ENCODE results near the gene ORMDL3.

The ORMDL3 gene

DNA sequence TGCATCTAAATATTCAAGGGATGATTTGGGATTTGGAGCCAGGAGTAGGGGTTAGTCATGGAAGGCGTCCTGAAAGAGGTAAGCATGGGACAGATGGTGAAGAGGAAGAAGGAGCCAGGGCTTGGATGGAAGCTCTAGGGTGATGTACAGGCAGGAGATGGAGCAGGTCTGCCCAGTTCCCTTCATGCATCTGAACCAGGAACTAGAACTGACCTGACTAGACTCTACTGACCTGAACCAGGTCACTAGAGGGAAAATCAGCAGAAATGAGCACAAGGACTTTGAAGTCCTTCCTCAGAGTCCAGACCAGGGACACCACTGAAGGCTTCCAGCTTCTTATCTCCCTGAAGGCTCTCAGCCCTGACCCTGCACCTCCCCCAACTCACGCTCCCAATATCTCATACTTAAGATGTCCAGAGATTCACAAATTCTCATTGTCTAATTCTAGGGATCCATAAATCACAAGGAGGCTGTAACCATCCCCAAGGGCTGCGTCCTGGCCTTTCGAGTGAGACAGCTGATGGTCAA is 43.7 kb upstream of the ORMDL3 start:
- TF ChIP-seq, protein P1, sequence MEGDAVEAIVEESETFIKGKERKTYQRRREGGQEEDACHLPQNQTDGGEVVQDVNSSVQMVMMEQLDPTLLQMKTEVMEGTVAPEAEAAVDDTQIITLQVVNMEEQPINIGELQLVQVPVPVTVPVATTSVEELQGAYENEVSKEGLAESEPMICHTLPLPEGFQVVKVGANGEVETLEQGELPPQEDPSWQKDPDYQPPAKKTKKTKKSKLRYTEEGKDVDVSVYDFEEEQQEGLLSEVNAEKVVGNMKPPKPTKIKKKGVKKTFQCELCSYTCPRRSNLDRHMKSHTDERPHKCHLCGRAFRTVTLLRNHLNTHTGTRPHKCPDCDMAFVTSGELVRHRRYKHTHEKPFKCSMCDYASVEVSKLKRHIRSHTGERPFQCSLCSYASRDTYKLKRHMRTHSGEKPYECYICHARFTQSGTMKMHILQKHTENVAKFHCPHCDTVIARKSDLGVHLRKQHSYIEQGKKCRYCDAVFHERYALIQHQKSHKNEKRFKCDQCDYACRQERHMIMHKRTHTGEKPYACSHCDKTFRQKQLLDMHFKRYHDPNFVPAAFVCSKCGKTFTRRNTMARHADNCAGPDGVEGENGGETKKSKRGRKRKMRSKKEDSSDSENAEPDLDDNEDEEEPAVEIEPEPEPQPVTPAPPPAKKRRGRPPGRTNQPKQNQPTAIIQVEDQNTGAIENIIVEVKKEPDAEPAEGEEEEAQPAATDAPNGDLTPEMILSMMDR (IDR thresholded peaks at IDR 0.05) = no peak
- no peaks in the 10 kb centered on the region for H3K9me3 ChIP-seq
- DNase-seq = no peak
- no peak overlapping the region for H3K27ac ChIP-seq
- H3K27me3 ChIP-seq = peaks cover 0 to 35% of the 10 kb centered on the region in 2 donors
- H3K4me1 ChIP-seq = no peaks in the 10 kb centered on the region
- intact Hi-C loops (cut with DNase I; ENCODE audit: low total_unique reads) = loop anchor here (10.0 kb wide), 1 partner anchor 216 kb away; no protein-coding TSS in a partner anchor
- H3K36me3 ChIP-seq = no peaks in the 10 kb centered on the region
- H3K4me3 ChIP-seq = no peak overlapping the region

DNA sequence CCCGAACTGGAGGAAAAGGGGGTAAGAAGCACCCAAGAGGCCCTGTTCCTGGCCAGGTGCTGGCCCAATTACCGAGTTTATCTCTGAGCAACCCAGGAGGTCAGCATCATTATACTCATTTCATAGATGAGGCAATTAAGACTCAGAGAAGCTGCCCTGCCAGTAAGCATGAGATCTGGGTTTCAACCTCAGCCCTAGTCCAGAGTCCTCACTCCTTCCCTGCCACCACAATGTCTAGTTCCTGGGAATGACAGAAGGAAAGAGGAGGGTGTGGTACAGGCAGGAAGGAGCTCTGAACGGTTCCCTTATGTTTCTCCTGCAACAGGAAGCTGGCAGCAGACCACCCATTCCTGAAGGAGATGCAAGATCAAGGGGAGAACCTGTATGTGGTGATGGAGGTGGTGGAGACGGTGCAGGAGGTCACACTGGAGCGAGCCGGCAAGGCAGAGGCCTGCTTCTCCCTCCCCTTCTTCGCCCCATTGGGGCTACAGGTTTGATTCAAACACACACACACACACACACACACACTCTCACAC is 42.8 kb upstream of the ORMDL3 start:
- peaks cover 0 to 35% of the 10 kb centered on the region in 2 donors for H3K27me3 ChIP-seq
- H3K4me1 ChIP-seq = no peaks in the 10 kb centered on the region
- H3K36me3 ChIP-seq = no peaks in the 10 kb centered on the region
- H3K4me3 ChIP-seq = no peak overlapping the region
- no peaks in the 10 kb centered on the region for H3K9me3 ChIP-seq
- no peak for DNase-seq
- intact Hi-C loops (cut with DNase I; ENCODE audit: low total_unique reads) = loop anchor here (10.0 kb wide), 1 partner anchor 215 kb away; no protein-coding TSS in a partner anchor
- TF ChIP-seq, protein P1 (IDR thresholded peaks at IDR 0.05) = no peak
- H3K27ac ChIP-seq = no peak overlapping the region

DNA sequence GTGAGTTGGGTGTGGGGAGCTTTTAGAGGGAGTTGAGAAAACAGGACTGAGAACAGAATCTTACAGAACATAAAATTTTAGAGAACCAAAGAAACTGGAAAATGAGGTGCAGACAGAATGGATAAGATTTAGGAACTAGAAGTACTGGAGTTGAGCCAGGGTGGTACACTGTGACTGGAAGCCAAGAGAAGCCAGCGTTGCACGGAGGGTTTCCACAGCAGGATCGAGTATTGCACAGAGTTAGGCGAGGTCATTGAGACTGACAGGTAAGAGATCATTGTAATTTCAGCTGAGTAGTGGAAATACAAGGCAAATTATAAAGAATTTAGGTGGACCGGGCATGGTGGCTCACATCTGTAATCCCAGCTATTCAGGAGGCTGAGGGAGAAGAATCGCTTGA is 42.0 kb upstream of the ORMDL3 start:
- H3K4me1 ChIP-seq = no peaks in the 10 kb centered on the region
- no peak overlapping the region for H3K27ac ChIP-seq
- intact Hi-C loops (cut with DNase I; ENCODE audit: low total_unique reads) = no loop called here
- H3K4me3 ChIP-seq = no peak overlapping the region
- no peaks in the 10 kb centered on the region for H3K9me3 ChIP-seq
- TF ChIP-seq, protein P1 (IDR thresholded peaks at IDR 0.05) = no peak
- no peaks in the 10 kb centered on the region for H3K36me3 ChIP-seq
- peaks cover 0 to 32% of the 10 kb centered on the region in 2 donors for H3K27me3 ChIP-seq
- DNase-seq = no peak

DNA sequence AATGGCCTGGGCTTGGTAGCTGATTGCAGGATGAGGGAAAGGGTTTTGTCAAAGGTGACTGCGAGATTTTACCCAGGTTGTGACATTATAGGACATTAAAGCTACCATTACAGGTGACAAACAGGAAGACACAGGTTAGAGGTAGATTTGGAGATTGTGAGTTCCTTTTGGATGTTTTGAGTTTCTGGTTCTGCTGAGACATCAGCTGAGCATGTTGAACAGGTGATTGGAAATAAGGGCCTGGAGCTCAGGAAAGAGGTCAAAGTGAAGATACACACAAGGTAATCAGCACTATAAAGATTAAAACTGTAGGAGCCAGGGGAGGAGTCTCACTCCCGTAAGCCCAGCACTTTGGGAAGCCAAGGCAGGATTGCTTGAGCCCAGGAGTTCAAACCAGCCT is 41.4 kb upstream of the ORMDL3 start:
- TF ChIP-seq, protein P1 (IDR thresholded peaks at IDR 0.05) = no peak
- no peaks in the 10 kb centered on the region for H3K4me1 ChIP-seq
- no peak overlapping the region for H3K4me3 ChIP-seq
- no peak for DNase-seq
- H3K36me3 ChIP-seq = no peaks in the 10 kb centered on the region
- intact Hi-C loops (cut with DNase I; ENCODE audit: low total_unique reads) = no loop called here
- H3K9me3 ChIP-seq = no peaks in the 10 kb centered on the region
- H3K27me3 ChIP-seq = peaks cover 0 to 32% of the 10 kb centered on the region in 2 donors
- no peak overlapping the region for H3K27ac ChIP-seq

DNA sequence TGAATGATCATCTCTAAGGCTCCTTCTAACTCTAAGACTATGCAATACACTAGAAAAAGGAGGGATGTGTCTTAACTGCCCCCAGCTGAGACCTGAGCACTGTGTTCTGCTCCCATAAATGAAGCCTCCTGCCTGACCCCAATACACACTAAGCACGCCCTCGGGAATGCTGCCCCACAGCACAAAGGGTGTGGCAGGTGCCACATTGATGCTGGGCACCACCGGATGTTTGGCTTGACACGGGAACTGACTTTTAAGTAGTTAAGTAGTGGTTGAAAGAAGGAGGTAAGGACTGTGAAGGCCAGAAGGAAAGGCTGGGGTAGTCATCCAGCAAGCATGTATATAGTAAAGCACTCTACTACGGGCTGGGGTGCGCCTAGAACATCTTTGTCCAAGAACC is 39.4 kb upstream of the ORMDL3 start:
- Histone ChIP-seq H3K27ac (no peak overlapping the region), H3K27me3 (peaks cover 0 to 44% of the 10 kb centered on the region in 2 donors), H3K36me3 (no peaks in the 10 kb centered on the region), H3K9me3 (no peaks in the 10 kb centered on the region), H3K4me3 (no peak overlapping the region), H3K4me1 (no peaks in the 10 kb centered on the region)
- no peak for DNase-seq
- TF ChIP-seq, protein P1 (IDR thresholded peaks at IDR 0.05) = no peak
- intact Hi-C loops (cut with DNase I; ENCODE audit: low total_unique reads) = no loop called here

All from tibial artery (tissue), 4 donors.